IPS DF 6.9 (cell line): ENCODE data around the gene CHD3.

Experiments used
- DNase-seq: peaks from one replicate; pipeline ENCODE4 v3.0.0-alpha.2; 2013; ENCODE audit warnings: low read depth, low spot score
- H3K27ac ChIP-seq: one replicate; pipeline ENCODE4 v1.5.1; 2013; ENCODE audit warnings: low read length, control low read depth
- H3K27me3 ChIP-seq: 2 replicates; pipeline ENCODE4 v1.6.1; 2013; ENCODE audit warnings: mild to moderate bottlenecking, low read length; ENCODE audit not compliant: control insufficient read depth, insufficient read depth
- H3K36me3 ChIP-seq: 2 replicates; pipeline ENCODE4 v1.6.1; 2013; ENCODE audit warnings: low read length; ENCODE audit not compliant: control insufficient read depth, insufficient read depth
- H3K4me1 ChIP-seq: 2 replicates; pipeline ENCODE4 v1.6.1; 2013; ENCODE audit warnings: low read length; ENCODE audit not compliant: control insufficient read depth, insufficient read depth
- H3K4me3 ChIP-seq: 2 replicates; pipeline ENCODE4 v1.5.1; 2013; ENCODE audit warnings: mild to moderate bottlenecking, low read length
- H3K9me3 ChIP-seq: 2 replicates; pipeline ENCODE4 v1.6.1; 2013; ENCODE audit warnings: low read length, inconsistent platforms; ENCODE audit not compliant: control insufficient read depth, insufficient read depth
- WGBS: extraction: QIAGEN DNeasy Blood & Tissue Kit; methylation state at CpG from one replicate; pipeline ENCODE4 v1.1.7; 2013; ENCODE audit warnings: mixed read lengths, missing lambda C conversion rate; ENCODE audit not compliant: insufficient read length, insufficient coverage; 5-methylcytosine and 5-hydroxymethylcytosine counted together

Gene CHD3

GRCh38 chr17:7849751-7850504 lies 38.7 kb upstream of the CHD3 start:
- no peak for DNase-seq
- H3K36me3 ChIP-seq, result no peaks in the 10 kb centered on the region; the same call in 1 of the 2 replicates
- H3K4me3 ChIP-seq, result no peak overlapping the region
- no CpG with 5 or more reads among the region's 12 CpGs for WGBS
- peaks cover 6% of the 10 kb centered on the region for H3K4me1 ChIP-seq
- peaks cover 14% of the 10 kb centered on the region for H3K27me3 ChIP-seq
- no peaks in the 10 kb centered on the region for H3K9me3 ChIP-seq
- no peak overlapping the region for H3K27ac ChIP-seq

GRCh38 chr17:7850701-7851437 lies 37.7 kb upstream of the CHD3 start:
- whole genome bisulfite sequencing, result no CpG with 5 or more reads among the region's 17 CpGs
- no peak overlapping the region for H3K27ac ChIP-seq
- DNase-seq, result no peak
- H3K27me3 ChIP-seq, result peaks cover 24% of the 10 kb centered on the region
- peaks cover 13% of the 10 kb centered on the region for H3K4me1 ChIP-seq
- H3K9me3 ChIP-seq, result no peaks in the 10 kb centered on the region
- H3K4me3 ChIP-seq, result peak overlapping the region; percentile 49; the same call in 1 of the 2 replicates
- H3K36me3 ChIP-seq, result no peaks in the 10 kb centered on the region; the same call in 1 of the 2 replicates

GRCh38 chr17:7851438-7852261 lies 36.9 kb upstream of the CHD3 start:
- Histone ChIP-seq H3K27ac (no peak overlapping the region), H3K36me3 (no peaks in the 10 kb centered on the region; the same call in 1 of the 2 replicates), H3K9me3 (no peaks in the 10 kb centered on the region), H3K4me3 (peak overlapping the region; percentile 49; the same call in 1 of the 2 replicates), H3K4me1 (peaks cover 13% of the 10 kb centered on the region), H3K27me3 (peaks cover 30% of the 10 kb centered on the region)
- no CpG with 5 or more reads among the region's 60 CpGs for WGBS
- no peak for DNase-seq

GRCh38 chr17:7852262-7852670 lies 36.3 kb upstream of the CHD3 start:
- DNase-seq, result no peak
- Histone ChIP-seq H3K27me3 (peaks cover 30% of the 10 kb centered on the region), H3K36me3 (no peaks in the 10 kb centered on the region; the same call in 1 of the 2 replicates), H3K9me3 (no peaks in the 10 kb centered on the region), H3K4me1 (peaks cover 13% of the 10 kb centered on the region), H3K4me3 (no peak overlapping the region), H3K27ac (no peak overlapping the region)
- no CpG with 5 or more reads among the region's 20 CpGs for WGBS

GRCh38 chr17:7852919-7853690 lies 35.5 kb upstream of the CHD3 start:
- no peak for DNase-seq
- Histone ChIP-seq H3K9me3 (no peaks in the 10 kb centered on the region), H3K27ac (no peak overlapping the region), H3K4me3 (no peak overlapping the region), H3K27me3 (peaks cover 30% of the 10 kb centered on the region), H3K4me1 (peaks cover 13% of the 10 kb centered on the region), H3K36me3 (no peaks in the 10 kb centered on the region; the same call in 1 of the 2 replicates)
- WGBS, result no CpG with 5 or more reads among the region's 51 CpGs

- DNase-seq, result no peak
- Histone ChIP-seq H3K4me1 (peaks cover 13% of the 10 kb centered on the region), H3K27me3 (peaks cover 30% of the 10 kb centered on the region), H3K9me3 (no peaks in the 10 kb centered on the region), H3K27ac (no peak overlapping the region), H3K4me3 (no peak overlapping the region), H3K36me3 (no peaks in the 10 kb centered on the region; the same call in 1 of the 2 replicates)
- no CpG with 5 or more reads among the region's 21 CpGs for WGBS
These were observed 34.9 kb upstream of the CHD3 start for GRCh38 chr17:7853691-7854038.

GRCh38 chr17:7854078-7854777 lies 34.4 kb upstream of the CHD3 start:
- no peak for DNase-seq
- no peaks in the 10 kb centered on the region; the same call in 1 of the 2 replicates for H3K36me3 ChIP-seq
- WGBS, result no CpG with 5 or more reads among the region's 31 CpGs
- no peak overlapping the region; the same call in 1 of the 2 replicates for H3K4me3 ChIP-seq
- H3K27ac ChIP-seq, result no peak overlapping the region
- H3K9me3 ChIP-seq, result no peaks in the 10 kb centered on the region
- H3K4me1 ChIP-seq, result peaks cover 14% of the 10 kb centered on the region
- peaks cover 30% of the 10 kb centered on the region for H3K27me3 ChIP-seq

GRCh38 chr17:7854851-7855659 lies 33.5 kb upstream of the CHD3 start, which contains the start of gene TMEM88:
Gene TMEM88, plus strand, starts transcription at chr17:7855066. Its CDS starts 9 bp downstream, at chr17:7855075.
- no peaks in the 10 kb centered on the region for H3K36me3 ChIP-seq
- peak within 1 kb of the TSS; percentile 8; the same call in 1 of the 2 replicates for H3K4me3 ChIP-seq
- peaks cover 14% of the 10 kb centered on the region for H3K4me1 ChIP-seq
- H3K27ac ChIP-seq, result no peak within 1 kb of the TSS
- no peak for DNase-seq
- H3K9me3 ChIP-seq, result no peaks in the 10 kb centered on the region
- peaks cover 30% of the 10 kb centered on the region for H3K27me3 ChIP-seq
- no CpG with 5 or more reads among the region's 57 CpGs for WGBS

GRCh38 chr17:7855660-7856010 lies 33.0 kb upstream of the CHD3 start:
- no CpG with 5 or more reads among the region's 15 CpGs for WGBS
- no peaks in the 10 kb centered on the region for H3K9me3 ChIP-seq

More at GRCh38 chr17:7855660-7856010, 33.0 kb upstream of the CHD3 start:
- Histone ChIP-seq H3K4me3 (no peak overlapping the region; the same call in 1 of the 2 replicates), H3K27me3 (peaks cover 30% of the 10 kb centered on the region), H3K27ac (no peak overlapping the region), H3K4me1 (peaks cover 14% of the 10 kb centered on the region), H3K36me3 (no peaks in the 10 kb centered on the region)
- DNase-seq, result no peak
